H1 (cell line): ENCODE results near the gene PTPN22. TPM values are rescaled to one million over a fixed set of nuclear protein-coding genes. Genes with fewer than 3 reads are reported as not detected.

Experiments
- CTCF ChIA-PET: fragments of 300-600 bp; sonication (Branson Sonifier 250); formaldehyde crosslinking; loops from one replicate; lab custom pipeline; 2021; ENCODE audit not compliant: partially characterized antibody; lab: Charles Lee
- POLR2A ChIA-PET: fragments of 300-600 bp; sonication (Branson Sonifier 250); formaldehyde crosslinking; loops from one replicate; lab custom pipeline; 2021; ENCODE audit warnings: inconsistent platforms; ENCODE audit not compliant: partially characterized antibody; lab: Charles Lee
- DNase-seq, 2 experiments: peaks; one replicate each; pipeline versions ENCODE4 v3.0.0 to v3.0.0-alpha.2; 2010 to 2022; ENCODE audit warnings: low spot score in 2 of 2, low read depth in 1 of 2, mixed read lengths in 1 of 2
- FAIRE-seq: peaks from 2 replicates; lab custom pipeline; 2011; peaks lifted over from hg19 to GRCh38; lab: Jason Lieb, UNC
- H2AFZ ChIP-seq: 2 replicates; pipeline ENCODE4 v1.8.1; 2012; ENCODE audit warnings: low read length, inconsistent platforms
- H2AK5ac ChIP-seq: 2 replicates; pipeline ENCODE4 v1.6.1; 2013; ENCODE audit warnings: low read depth, low read length
- H2BK120ac ChIP-seq: replicated peaks from 2 replicates; pipeline ENCODE3; 2013; ENCODE audit warnings: low read depth, low read length, inconsistent platforms
- H2BK12ac ChIP-seq: 2 replicates; pipeline ENCODE4 v1.6.1; 2013; ENCODE audit warnings: low read depth, low read length
- H2BK15ac ChIP-seq: 2 replicates; pipeline ENCODE4 v1.6.1; 2013; ENCODE audit warnings: low read length
- H2BK20ac ChIP-seq: 2 replicates; pipeline ENCODE4 v1.6.1; 2013; ENCODE audit warnings: low read length
- H2BK5ac ChIP-seq: 2 replicates; pipeline ENCODE4 v1.6.1; 2013; ENCODE audit warnings: low read depth, low read length
- H3K14ac ChIP-seq: 2 replicates; pipeline ENCODE4 v1.6.1; 2013; ENCODE audit warnings: inconsistent platforms; ENCODE audit not compliant: insufficient read length
- H3K18ac ChIP-seq: 2 replicates; pipeline ENCODE4 v1.6.1; 2013; ENCODE audit warnings: low read length; ENCODE audit errors: extremely low read depth
- H3K23ac ChIP-seq: 2 replicates; pipeline ENCODE4 v1.6.1; 2013; ENCODE audit warnings: inconsistent platforms; ENCODE audit not compliant: insufficient read length
- H3K23me2 ChIP-seq: 2 replicates; pipeline ENCODE4 v1.6.1; 2013; ENCODE audit warnings: low read depth, low read length
- H3K27ac ChIP-seq: 2 replicates; pipeline ENCODE4 v1.6.1; 2011; ENCODE audit warnings: low read depth, low read length, inconsistent platforms
- H3K27me3 ChIP-seq, 4 experiments: replicated peaks in 1 of 4; 1 replicate in 1 of 4; 2 replicates in 3 of 4; pipeline versions ENCODE4 v1.6.1 to v1.8.1; 2011 to 2013; ENCODE audit warnings: low read length in 3 of 4, mild to moderate bottlenecking in 3 of 4, inconsistent platforms in 2 of 4, mixed read lengths in 2 of 4, moderate library complexity in 1 of 4; ENCODE audit not compliant: control insufficient read depth in 3 of 4, insufficient read depth in 3 of 4; ENCODE audit errors: extremely low read depth in 1 of 4
- H3K36me3 ChIP-seq, 4 experiments: 2 replicates each; pipeline versions ENCODE4 v1.6.1 to v1.8.1; 2011 to 2013; ENCODE audit warnings: mild to moderate bottlenecking in 4 of 4, low read length in 3 of 4, moderate library complexity in 2 of 4, control low read depth in 1 of 4, inconsistent platforms in 1 of 4; ENCODE audit not compliant: insufficient read depth in 4 of 4, control insufficient read depth in 2 of 4
- H3K4ac ChIP-seq: replicated peaks from 2 replicates; pipeline ENCODE3; 2013; ENCODE audit warnings: low read length, low read depth, mixed read lengths, inconsistent platforms; ENCODE audit not compliant: insufficient read length
- H3K4me1 ChIP-seq, 4 experiments: replicated peaks in 1 of 4; 1 replicate in 1 of 4; 2 replicates in 3 of 4; pipeline versions ENCODE4 v1.6.1 to v1.8.1; 2011 to 2013; ENCODE audit warnings: low read length in 3 of 4, inconsistent platforms in 2 of 4, mixed read lengths in 1 of 4; ENCODE audit not compliant: insufficient read depth in 4 of 4, control insufficient read depth in 3 of 4
- H3K4me2 ChIP-seq, 2 experiments: 2 replicates each; pipeline versions ENCODE4 v1.6.1 to v1.8.1; 2011 to 2013; ENCODE audit warnings: low read depth in 2 of 2, low read length in 2 of 2, control low read depth in 1 of 2, inconsistent platforms in 1 of 2, mild to moderate bottlenecking in 1 of 2; ENCODE audit not compliant: insufficient read depth in 1 of 2
- H3K4me3 ChIP-seq, 4 experiments: fragments of 200-600, 300-600 bp in 1 of 4; sonication (generic), shearing (Covaris generic), sonication (Bioruptor Twin) in 1 of 4; 2 replicates each; pipeline versions ENCODE4 v1.5.1 to v1.8.1; 2011 to 2016; ENCODE audit warnings: low read length in 4 of 4, low read depth in 3 of 4, control low read depth in 2 of 4, inconsistent platforms in 2 of 4, mild to moderate bottlenecking in 2 of 4, mixed read lengths in 1 of 4, moderate library complexity in 1 of 4; ENCODE audit not compliant: insufficient read depth in 2 of 4; ENCODE audit errors: extremely low read depth in 1 of 4
- H3K56ac ChIP-seq: replicated peaks from 2 replicates; pipeline ENCODE3; 2013; ENCODE audit warnings: low read depth, mild to moderate bottlenecking, mixed read lengths, low read length, inconsistent platforms; ENCODE audit not compliant: insufficient read length
- H3K79me1 ChIP-seq: 2 replicates; pipeline ENCODE4 v1.6.1; 2013; ENCODE audit warnings: low read depth, low read length, control low read depth
- H3K79me2 ChIP-seq, 2 experiments: 2 replicates each; pipeline versions ENCODE4 v1.6.1 to v1.8.1; 2012 to 2013; ENCODE audit warnings: low read length in 2 of 2, mild to moderate bottlenecking in 2 of 2, inconsistent platforms in 1 of 2; ENCODE audit not compliant: insufficient read depth in 2 of 2, control insufficient read depth in 1 of 2
- H3K9ac ChIP-seq, 4 experiments: replicated peaks in 1 of 4; 1 replicate in 1 of 4; 2 replicates in 3 of 4; pipeline versions ENCODE4 v1.6.1 to v1.8.1; 2011 to 2013; ENCODE audit warnings: low read depth in 3 of 4, low read length in 3 of 4, control low read depth in 2 of 4, mild to moderate bottlenecking in 2 of 4, moderate library complexity in 2 of 4, inconsistent platforms in 1 of 4; ENCODE audit errors: extremely low read depth in 1 of 4
- H3K9me3 ChIP-seq, 2 experiments: 2 replicates each; pipeline versions ENCODE4 v1.6.1 to v1.8.1; 2012 to 2013; ENCODE audit warnings: mild to moderate bottlenecking in 2 of 2, moderate library complexity in 2 of 2, control low read depth in 1 of 2, inconsistent platforms in 1 of 2, low read depth in 1 of 2, low read length in 1 of 2, mixed read lengths in 1 of 2; ENCODE audit not compliant: insufficient read depth in 2 of 2
- H4K20me1 ChIP-seq, 2 experiments: replicated peaks in 1 of 2; 2 replicates each; pipeline versions ENCODE3 to v1.8.1; 2011 to 2013; ENCODE audit warnings: inconsistent platforms in 2 of 2, low read length in 2 of 2, mild to moderate bottlenecking in 1 of 2; ENCODE audit not compliant: insufficient read depth in 2 of 2, control insufficient read depth in 1 of 2
- H4K5ac ChIP-seq: 2 replicates; pipeline ENCODE4 v1.6.1; 2013; ENCODE audit warnings: low read length, low read depth, mixed read lengths, inconsistent platforms; ENCODE audit not compliant: insufficient read length
- H4K8ac ChIP-seq: 2 replicates; pipeline ENCODE4 v1.8.0; 2013; ENCODE audit warnings: mild to moderate bottlenecking, moderate library complexity, low read length, inconsistent platforms; ENCODE audit not compliant: insufficient read depth; ENCODE audit errors: extremely low read depth
- H4K91ac ChIP-seq: replicated peaks from 2 replicates; pipeline ENCODE3; 2013; ENCODE audit warnings: low read length, mixed read lengths, inconsistent platforms; ENCODE audit not compliant: insufficient read length
- BACH1 ChIP-seq: IDR thresholded peaks from 2 replicates; pipeline ENCODE4 v1.6.1; 2012; ENCODE audit warnings: low read length, improper control_type of control experiment
- CTBP2 ChIP-seq: IDR thresholded peaks from 2 replicates; pipeline ENCODE4 v1.7.0; 2011; ENCODE audit warnings: borderline replicate concordance, mild to moderate bottlenecking, moderate library complexity, mixed read lengths, low read length; ENCODE audit not compliant: insufficient read depth, insufficient read length
- E2F6 ChIP-seq: IDR thresholded peaks from 2 replicates; pipeline ENCODE4 v1.6.1; 2012; ENCODE audit warnings: inconsistent platforms
- JUND ChIP-seq: IDR thresholded peaks from 2 replicates; pipeline ENCODE4 v1.6.1; 2011; ENCODE audit warnings: mild to moderate bottlenecking, improper control_type of control experiment, low read length
- KDM1A ChIP-seq: fragments of 200-600, 300-600 bp; sonication (generic); IDR thresholded peaks from 2 replicates; pipeline ENCODE4 v1.7.1; 2016; ENCODE audit warnings: mild to moderate bottlenecking, low read length, borderline replicate concordance
- RFX5 ChIP-seq: IDR thresholded peaks from 2 replicates; pipeline ENCODE4 v1.6.1; 2011; ENCODE audit warnings: low read depth, low read length, improper control_type of control experiment, borderline replicate concordance
- SIN3A ChIP-seq, 2 experiments: IDR thresholded peaks in 1 of 2; conservative IDR thresholded peaks in 1 of 2; 2 replicates each; pipeline ENCODE4 v1.6.1; 2011 to 2012; ENCODE audit warnings: low read length in 2 of 2, improper control_type of control experiment in 1 of 2, low read depth in 1 of 2, mild to moderate bottlenecking in 1 of 2
- SUZ12 ChIP-seq: fragments of 200-600 bp; sonication (generic); IDR thresholded peaks from 2 replicates; pipeline ENCODE4 v1.6.1; 2012; ENCODE audit warnings: mild to moderate bottlenecking, inconsistent platforms, low read length, moderate library complexity, mixed read lengths
- TBP ChIP-seq: IDR thresholded peaks from 2 replicates; pipeline ENCODE4 v1.6.1; 2011; ENCODE audit warnings: low read depth, low read length, improper control_type of control experiment
- TEAD4 ChIP-seq: IDR thresholded peaks from 2 replicates; pipeline ENCODE4 v1.6.1; 2012; ENCODE audit warnings: low read depth, low read length, inconsistent platforms, mixed read lengths
- WGBS, 2 experiments: shearing (Covaris generic) in 1 of 2; methylation state at CpG; one replicate each; pipeline versions ENCODE4 v1.1.6 to v1.1.7; 2013 to 2015; ENCODE audit warnings: low lambda C conversion rate in 2 of 2, mixed read lengths in 2 of 2, inconsistent platforms in 1 of 2, low coverage in 1 of 2, missing lambda C conversion rate in 1 of 2; ENCODE audit not compliant: insufficient replicate concordance in 2 of 2, insufficient coverage in 1 of 2, insufficient read length in 1 of 2; ENCODE audit errors: extremely low coverage in 1 of 2, missing lambda C conversion rate in 1 of 2; 5-methylcytosine and 5-hydroxymethylcytosine counted together
- polyA plus RNA-seq, 7 experiments: library from polyadenylated mRNA; depleted of rRNA in 3 of 7; stranded (reverse) in 5 of 7; unstranded in 2 of 7; fragments of >200 nt in 5 of 7; fragments of 200-250 nt in 2 of 7; gene quantifications; 1 replicate in 5 of 7; 2 replicates in 1 of 7; 4 replicates in 1 of 7; pipeline versions ENCODE4 v1.2.1 to v1.2.3, GENCODE V29; 2011 to 2013; ENCODE audit warnings: missing spikeins in 2 of 7, mixed read lengths in 2 of 7
- total RNA-seq: library from RNA; stranded (reverse); fragmentation: NEBNext Ultra II Directional; extraction: Animal tissue kit (Norgen Biotek cat#: 25700); gene quantifications from 2 replicates; pipeline ENCODE4 v1.2.1, GENCODE V29; 2021

The PTPN22 gene
- total and polyA plus RNA-seq, 2 of the 8 experiments (the other 6 are each of a cell fraction or from before 2014, with no cell fraction given) = not detected

- Histone ChIP-seq H3K27me3 (no peaks in the 10 kb centered on the region), H3K56ac (no peak overlapping the region), H3K9me3 (no peaks in the 10 kb centered on the region), H2BK5ac (no peak overlapping the region), H4K8ac (no peak overlapping the region), H2AFZ (no peak overlapping the region), H2AK5ac (no peak overlapping the region), H4K5ac (no peak overlapping the region), H3K9ac (no peak overlapping the region), H4K20me1 (peaks cover 0 to 9% of the 10 kb centered on the region in 2 experiments), H3K27ac (no peak overlapping the region), H3K4me2 (no peak overlapping the region), H4K91ac (no peak overlapping the region), H3K36me3 (peaks cover 0 to 14% (median 4%) of the 10 kb centered on the region in 4 experiments; a peak in 4 of 8 replicates), H3K4ac (no peak overlapping the region), H3K23me2 (no peaks in the 10 kb centered on the region), H3K79me2 (peaks cover 0 to 17% of the 10 kb centered on the region in 2 experiments; a peak in 2 of 4 replicates), H2BK120ac (no peak overlapping the region), H3K23ac (no peak overlapping the region), H2BK15ac (no peak overlapping the region), H2BK12ac (no peak overlapping the region), H3K4me3 (no peak overlapping the region), H3K4me1 (no peaks in the 10 kb centered on the region), H2BK20ac (no peak overlapping the region), H3K18ac (no peak overlapping the region), H3K14ac (no peak overlapping the region), H3K79me1 (no peaks in the 10 kb centered on the region)
- CTCF ChIA-PET = interaction anchor here (1.4 kb wide), 1 partner anchor 10 kb away, joined by 4 read pairs; no protein-coding TSS in a partner anchor
- FAIRE-seq (no peak), DNase-seq (no peak)
- POLR2A ChIA-PET = interaction anchor here (0.6 to 1.3 kb wide), 4 partner anchors 11 to 677 kb away, joined by 3 to 4 read pairs (median 4); partner anchors contain the start of genes PHTF1 and RSBN1
- WGBS, 2 experiments = 92% methylated on average over 9 of the region's 9 CpGs; no CpG with 5 or more reads in 1 of the 2 experiments
- TF ChIP-seq CTBP2 (no peak), TEAD4 (no peak), BACH1 (no peak), E2F6 (no peak), TBP (no peak), RFX5 (no peak), SUZ12 (no peak), SIN3A (conservative IDR thresholded peaks at IDR 0.05 in 1 of 2, IDR thresholded peaks at IDR 0.05 in 1 of 2; ENCODE audit: low read depth in 1 of 2, low read length in 2 of 2) (no peak), KDM1A (no peak), JUND (no peak)
Measured at GRCh38 chr1:113793878-113794834, 77.4 kb downstream of the PTPN22 start.
